ENCODE measurements around the gene NT5DC3.

The NT5DC3 gene

DNA sequence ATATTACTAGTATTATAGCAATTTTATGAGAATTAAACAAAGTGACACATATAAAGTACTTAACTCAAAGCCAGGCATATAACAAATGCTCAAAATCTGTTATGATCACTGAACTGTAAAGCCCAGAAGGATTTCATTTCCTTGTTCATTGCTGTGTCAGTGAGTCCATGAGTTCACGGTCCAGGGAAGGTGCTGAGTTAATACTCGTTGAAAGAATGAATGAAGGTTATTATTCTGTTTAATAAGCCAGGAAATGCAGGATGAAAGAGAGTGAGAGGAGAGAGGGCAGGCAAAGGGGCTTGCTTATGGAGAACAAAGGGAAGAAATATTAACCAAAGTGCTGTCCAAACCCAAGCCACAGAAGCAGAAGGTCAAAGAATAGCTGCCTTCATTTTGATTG lies 40.2 kb upstream of the NT5DC3 start:
- no peak overlapping the region for H2AFZ ChIP-seq (ENCODE audit: low read length)

DNA sequence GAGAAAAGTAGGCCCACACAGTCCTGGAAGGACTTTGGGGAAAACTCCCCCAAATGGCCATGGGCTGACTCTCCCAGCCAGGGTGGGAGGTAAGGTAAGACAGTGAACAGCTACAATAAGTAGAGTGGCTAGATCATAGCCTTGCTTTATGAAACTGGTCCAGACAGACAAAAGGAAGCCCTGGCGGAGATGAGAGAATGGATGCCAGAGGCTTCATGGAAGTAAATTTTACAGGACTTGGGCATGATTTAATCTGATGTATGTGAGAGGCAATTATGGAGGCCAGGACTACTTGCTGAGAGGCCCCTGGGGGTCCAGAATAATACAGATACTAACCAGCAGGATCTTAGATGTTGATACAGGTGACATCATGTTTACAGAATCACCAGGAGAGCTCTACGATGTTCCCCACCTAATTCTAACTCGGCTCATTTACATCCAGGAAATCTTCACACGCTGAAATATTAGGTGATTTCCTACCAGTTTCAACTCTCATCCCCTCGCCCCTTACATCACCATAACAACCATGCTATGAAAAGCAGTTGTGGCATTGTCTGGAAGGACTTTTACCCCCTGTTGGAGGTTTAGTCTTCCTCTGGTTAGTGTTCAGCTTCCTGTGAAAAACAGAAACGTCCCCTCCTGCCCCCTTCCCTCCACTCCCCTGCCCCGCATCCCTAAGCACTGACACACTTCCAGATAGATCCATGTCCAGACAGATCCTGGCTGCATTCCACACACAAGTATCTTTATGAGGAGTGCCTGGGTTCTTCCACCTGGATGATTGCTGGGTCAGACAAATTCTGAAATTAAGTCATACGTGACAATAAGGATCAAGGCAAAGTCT lies 39.5 kb upstream of the NT5DC3 start:
- no peak overlapping the region for H3K4me3 ChIP-seq (ENCODE audit: low read depth, low read length, poor library complexity, severe bottlenecking)

More for the DNA sequence above, 40.2 kb upstream of the NT5DC3 start:
- no peaks in the 10 kb centered on the region for H4K20me1 ChIP-seq (ENCODE audit: insufficient read depth, low read length)
- no peaks in the 10 kb centered on the region for H3K79me2 ChIP-seq (ENCODE audit: insufficient read depth, low read length)
- H3F3A ChIP-seq (ENCODE audit: insufficient read depth, low read length): no peaks in the 10 kb centered on the region
- no peak overlapping the region for H3K27ac ChIP-seq (ENCODE audit: low read depth, low read length, poor library complexity, severe bottlenecking)
- H3K4me3 ChIP-seq (ENCODE audit: low read depth, low read length, poor library complexity, severe bottlenecking): no peak overlapping the region
- no peaks in the 10 kb centered on the region for H3K4me1 ChIP-seq (ENCODE audit: insufficient read depth, low read length, severe bottlenecking)
- no peaks in the 10 kb centered on the region for H3K36me3 ChIP-seq (ENCODE audit: insufficient read depth, low read length)
- no peaks in the 10 kb centered on the region for H3K27me3 ChIP-seq (ENCODE audit: insufficient read depth, low read length)
- TF ChIP-seq, protein P1, sequence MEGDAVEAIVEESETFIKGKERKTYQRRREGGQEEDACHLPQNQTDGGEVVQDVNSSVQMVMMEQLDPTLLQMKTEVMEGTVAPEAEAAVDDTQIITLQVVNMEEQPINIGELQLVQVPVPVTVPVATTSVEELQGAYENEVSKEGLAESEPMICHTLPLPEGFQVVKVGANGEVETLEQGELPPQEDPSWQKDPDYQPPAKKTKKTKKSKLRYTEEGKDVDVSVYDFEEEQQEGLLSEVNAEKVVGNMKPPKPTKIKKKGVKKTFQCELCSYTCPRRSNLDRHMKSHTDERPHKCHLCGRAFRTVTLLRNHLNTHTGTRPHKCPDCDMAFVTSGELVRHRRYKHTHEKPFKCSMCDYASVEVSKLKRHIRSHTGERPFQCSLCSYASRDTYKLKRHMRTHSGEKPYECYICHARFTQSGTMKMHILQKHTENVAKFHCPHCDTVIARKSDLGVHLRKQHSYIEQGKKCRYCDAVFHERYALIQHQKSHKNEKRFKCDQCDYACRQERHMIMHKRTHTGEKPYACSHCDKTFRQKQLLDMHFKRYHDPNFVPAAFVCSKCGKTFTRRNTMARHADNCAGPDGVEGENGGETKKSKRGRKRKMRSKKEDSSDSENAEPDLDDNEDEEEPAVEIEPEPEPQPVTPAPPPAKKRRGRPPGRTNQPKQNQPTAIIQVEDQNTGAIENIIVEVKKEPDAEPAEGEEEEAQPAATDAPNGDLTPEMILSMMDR (IDR thresholded peaks at IDR 0.05; ENCODE audit: low read length): no peak
- TF ChIP-seq EZH2 (IDR thresholded peaks at IDR 0.05; ENCODE audit: borderline replicate concordance, low read length): no peak
- H3K9me2 ChIP-seq (ENCODE audit: low read depth, low read length): no peaks in the 10 kb centered on the region
- H3K9me3 ChIP-seq (ENCODE audit: low read length): no peaks in the 10 kb centered on the region
- H3K9ac ChIP-seq (ENCODE audit: low read length): no peak overlapping the region
- no peak overlapping the region for H3K4me2 ChIP-seq (ENCODE audit: low read length)

DNA sequence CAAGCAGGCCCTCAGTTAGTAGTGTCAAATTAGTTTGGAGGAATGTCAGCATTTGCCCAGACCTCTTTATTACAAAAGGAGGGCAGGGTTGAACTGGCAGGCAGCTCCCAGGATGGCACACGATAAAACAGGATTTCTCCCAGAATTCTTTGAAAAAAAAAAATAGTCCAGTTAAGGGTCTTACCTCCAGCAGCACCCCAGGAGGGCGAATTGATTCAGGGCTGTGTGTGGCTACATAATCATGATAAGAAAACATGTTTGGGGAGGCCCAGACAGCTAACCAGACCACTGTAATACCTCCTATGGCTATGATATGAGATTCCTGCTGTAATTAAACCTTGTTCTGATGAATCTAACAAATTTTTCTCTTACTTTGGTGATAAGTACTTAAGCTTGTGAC lies 38.8 kb upstream of the NT5DC3 start:
- H4K20me1 ChIP-seq (ENCODE audit: insufficient read depth, low read length): no peaks in the 10 kb centered on the region
- no peak for TF ChIP-seq EZH2 (IDR thresholded peaks at IDR 0.05; ENCODE audit: borderline replicate concordance, low read length)
- TF ChIP-seq, protein P1 (IDR thresholded peaks at IDR 0.05; ENCODE audit: low read length): no peak
- H3K27ac ChIP-seq (ENCODE audit: low read depth, low read length, poor library complexity, severe bottlenecking): no peak overlapping the region
- H3K4me1 ChIP-seq (ENCODE audit: insufficient read depth, low read length, severe bottlenecking): no peaks in the 10 kb centered on the region
- H3K79me2 ChIP-seq (ENCODE audit: insufficient read depth, low read length): no peaks in the 10 kb centered on the region
- H3K36me3 ChIP-seq (ENCODE audit: insufficient read depth, low read length): no peaks in the 10 kb centered on the region
- no peak overlapping the region for H3K9ac ChIP-seq (ENCODE audit: low read length)
- H3K27me3 ChIP-seq (ENCODE audit: insufficient read depth, low read length): no peaks in the 10 kb centered on the region
- H3K4me2 ChIP-seq (ENCODE audit: low read length): no peak overlapping the region
- H2AFZ ChIP-seq (ENCODE audit: low read length): no peak overlapping the region
- no peaks in the 10 kb centered on the region for H3F3A ChIP-seq (ENCODE audit: insufficient read depth, low read length)
- H3K9me2 ChIP-seq (ENCODE audit: low read depth, low read length): no peaks in the 10 kb centered on the region
- H3K9me3 ChIP-seq (ENCODE audit: low read length): no peaks in the 10 kb centered on the region
- H3K4me3 ChIP-seq (ENCODE audit: low read depth, low read length, poor library complexity, severe bottlenecking): no peak overlapping the region

More for the DNA sequence above, 39.5 kb upstream of the NT5DC3 start:
- Histone ChIP-seq H4K20me1 (ENCODE audit: insufficient read depth, low read length) (no peaks in the 10 kb centered on the region), H3K9ac (ENCODE audit: low read length) (no peak overlapping the region), H2AFZ (ENCODE audit: low read length) (no peak overlapping the region), H3F3A (ENCODE audit: insufficient read depth, low read length) (no peaks in the 10 kb centered on the region), H3K36me3 (ENCODE audit: insufficient read depth, low read length) (no peaks in the 10 kb centered on the region), H3K9me2 (ENCODE audit: low read depth, low read length) (no peaks in the 10 kb centered on the region), H3K79me2 (ENCODE audit: insufficient read depth, low read length) (no peaks in the 10 kb centered on the region), H3K27me3 (ENCODE audit: insufficient read depth, low read length) (no peaks in the 10 kb centered on the region), H3K27ac (ENCODE audit: low read depth, low read length, poor library complexity, severe bottlenecking) (no peak overlapping the region), H3K4me2 (ENCODE audit: low read length) (no peak overlapping the region), H3K9me3 (ENCODE audit: low read length) (no peaks in the 10 kb centered on the region), H3K4me1 (ENCODE audit: insufficient read depth, low read length, severe bottlenecking) (no peaks in the 10 kb centered on the region)
- TF ChIP-seq EZH2 (IDR thresholded peaks at IDR 0.05; ENCODE audit: borderline replicate concordance, low read length): no peak
- TF ChIP-seq, protein P1 (IDR thresholded peaks at IDR 0.05; ENCODE audit: low read length): no peak

Data from OCI-LY1 (cell line).